Measurements from ENCODE around the gene ARL3.
A peak's percentile ranks its signal among the peaks of the same experiment; 100 is the strongest.
"Not testable (repeated sequence)": the region's sequence is repeated elsewhere in the genome, so short reads cannot be mapped to it uniquely, and the experiment has no call there.

The ARL3 gene

GRCh38 chr10:102669206-102670064, 44.8 kb downstream of the ARL3 start:
- Histone ChIP-seq H3K4me2 (ENCODE audit: insufficient read depth, low read length, poor library complexity, severe bottlenecking) (no peak overlapping the region), H3K14ac (ENCODE audit: low read length) (no peak overlapping the region), H2BK15ac (ENCODE audit: low read length) (peak overlapping the region; percentile 42), H3K4ac (ENCODE audit: low read length) (no peak overlapping the region), H3K36me3 (replicated peaks in 1 of 2; ENCODE audit: control insufficient read depth in 2 of 2, insufficient read depth in 2 of 2, low read length in 2 of 2) (no peaks in the 10 kb centered on the region), H3K4me1 (ENCODE audit: control insufficient read depth in 2 of 2, insufficient read depth in 1 of 2, low read depth in 1 of 2, low read length in 2 of 2) (peaks cover 26 to 53% of the 10 kb centered on the region in 2 donors), H2BK5ac (ENCODE audit: low read length) (no peak overlapping the region), H3K27ac (replicated peaks; ENCODE audit: low read length) (no peak overlapping the region), H2AK5ac (ENCODE audit: low read depth, low read length) (peak overlapping the region; percentile 51), H3K27me3 (ENCODE audit: control insufficient read depth in 3 of 3, insufficient read depth in 3 of 3, low read depth in 1 of 3, low read length in 3 of 3) (no peaks in the 10 kb centered on the region), H3K4me3 (ENCODE audit: low read length in 2 of 2) (no peak overlapping the region), H2AFZ (ENCODE audit: low read length) (peak overlapping the region; percentile 45), H4K8ac (ENCODE audit: low read depth, low read length) (no peak overlapping the region), H2BK120ac (ENCODE audit: low read depth, low read length) (no peak overlapping the region), H2BK12ac (ENCODE audit: low read length) (no peak overlapping the region), H3K79me1 (ENCODE audit: low read depth, low read length) (peaks cover 2% of the 10 kb centered on the region), H3K9ac (ENCODE audit: low read depth, low read length, poor library complexity) (peak overlapping the region; percentile 9), H3K18ac (ENCODE audit: low read length) (peak overlapping the region; percentile 44), H3K9me3 (replicated peaks in 1 of 2; ENCODE audit: control insufficient read depth in 2 of 2, insufficient read depth in 1 of 2, low read depth in 1 of 2, low read length in 2 of 2) (no peaks in the 10 kb centered on the region), H3K23ac (ENCODE audit: low read depth, low read length, poor library complexity) (peak overlapping the region; percentile 40), H4K91ac (ENCODE audit: low read depth, low read length, poor library complexity) (no peak overlapping the region)
- no peak for DNase-seq (ENCODE audit: low spot score)
- WGBS, 2 donors (ENCODE audit: extremely low coverage in 2 of 2, insufficient read length in 2 of 2, insufficient replicate concordance in 1 of 2): no CpG with 5 or more reads among the region's 7 CpGs

GRCh38 chr10:102668326-102669107, 45.7 kb downstream of the ARL3 start:
- peak overlapping the region; percentile 3 for H2AK5ac ChIP-seq (ENCODE audit: low read depth, low read length)
- no peak overlapping the region for H3K4ac ChIP-seq (ENCODE audit: low read length)
- peak overlapping the region; percentile 72 for H3K18ac ChIP-seq (ENCODE audit: low read length)
- peak overlapping the region; percentile 27 for H3K23ac ChIP-seq (ENCODE audit: low read depth, low read length, poor library complexity)
- H3K14ac ChIP-seq (ENCODE audit: low read length): peak overlapping the region; percentile 61
- H3K36me3 ChIP-seq (replicated peaks in 1 of 2; ENCODE audit: control insufficient read depth in 2 of 2, insufficient read depth in 2 of 2, low read length in 2 of 2): no peaks in the 10 kb centered on the region
- no peak overlapping the region for H3K27ac ChIP-seq (replicated peaks; ENCODE audit: low read length)
- H3K79me1 ChIP-seq (ENCODE audit: low read depth, low read length): peaks cover 2% of the 10 kb centered on the region
- H4K8ac ChIP-seq (ENCODE audit: low read depth, low read length): no peak overlapping the region
- H2BK15ac ChIP-seq (ENCODE audit: low read length): no peak overlapping the region
- H3K9ac ChIP-seq (ENCODE audit: low read depth, low read length, poor library complexity): peak overlapping the region; percentile 68
- DNase-seq (ENCODE audit: low spot score): no peak
- no peak overlapping the region for H4K91ac ChIP-seq (ENCODE audit: low read depth, low read length, poor library complexity)
- H2AFZ ChIP-seq (ENCODE audit: low read length): no peak overlapping the region
- H2BK5ac ChIP-seq (ENCODE audit: low read length): no peak overlapping the region
- no CpG with 5 or more reads among the region's 10 CpGs for WGBS, 2 donors (ENCODE audit: extremely low coverage in 2 of 2, insufficient read length in 2 of 2, insufficient replicate concordance in 1 of 2)
- no peaks in the 10 kb centered on the region for H3K27me3 ChIP-seq (ENCODE audit: control insufficient read depth in 3 of 3, insufficient read depth in 3 of 3, low read depth in 1 of 3, low read length in 3 of 3)
- H3K9me3 ChIP-seq (replicated peaks in 1 of 2; ENCODE audit: control insufficient read depth in 2 of 2, insufficient read depth in 1 of 2, low read depth in 1 of 2, low read length in 2 of 2): no peaks in the 10 kb centered on the region
- no peak overlapping the region for H2BK12ac ChIP-seq (ENCODE audit: low read length)
- peaks cover 18 to 50% of the 10 kb centered on the region in 2 donors for H3K4me1 ChIP-seq (ENCODE audit: control insufficient read depth in 2 of 2, insufficient read depth in 1 of 2, low read depth in 1 of 2, low read length in 2 of 2)
- no peak overlapping the region for H2BK120ac ChIP-seq (ENCODE audit: low read depth, low read length)
- no peak overlapping the region for H3K4me3 ChIP-seq (ENCODE audit: low read length in 2 of 2)
- no peak overlapping the region for H3K4me2 ChIP-seq (ENCODE audit: insufficient read depth, low read length, poor library complexity, severe bottlenecking)

DNA sequence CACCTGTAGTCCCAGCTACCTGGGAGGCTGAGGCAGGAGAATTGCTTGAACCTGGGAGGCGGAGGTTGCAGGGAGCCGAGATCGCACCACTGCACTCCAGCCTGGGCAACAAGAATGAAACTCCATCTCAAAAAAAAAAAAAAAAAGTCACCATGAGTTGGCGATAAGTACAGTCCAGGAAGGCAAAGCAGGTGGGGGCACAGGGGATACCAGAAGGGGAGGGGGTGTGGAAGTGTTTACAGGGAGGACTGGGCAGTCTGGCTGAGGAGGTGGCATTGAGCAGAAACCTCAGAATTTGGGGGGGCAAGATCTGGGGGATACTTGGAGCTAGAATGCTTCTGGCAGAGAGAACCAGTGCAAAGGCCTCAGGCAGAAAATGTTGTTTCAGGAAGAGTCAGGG, 46.8 kb downstream of the ARL3 start:
- H2BK12ac ChIP-seq (ENCODE audit: low read length); H2BK5ac ChIP-seq (ENCODE audit: low read length); H3K4ac ChIP-seq (ENCODE audit: low read length); DNase-seq (ENCODE audit: low spot score); H3K4me3 ChIP-seq (ENCODE audit: low read length in 2 of 2); H3K36me3 ChIP-seq (replicated peaks in 1 of 2; ENCODE audit: control insufficient read depth in 2 of 2, insufficient read depth in 2 of 2, low read length in 2 of 2); H2BK15ac ChIP-seq (ENCODE audit: low read length); H2BK120ac ChIP-seq (ENCODE audit: low read depth, low read length); H3K23ac ChIP-seq (ENCODE audit: low read depth, low read length, poor library complexity); H3K14ac ChIP-seq (ENCODE audit: low read length); H2AK5ac ChIP-seq (ENCODE audit: low read depth, low read length); H3K27me3 ChIP-seq (ENCODE audit: control insufficient read depth in 3 of 3, insufficient read depth in 3 of 3, low read depth in 1 of 3, low read length in 3 of 3); H3K9me3 ChIP-seq (replicated peaks in 1 of 2; ENCODE audit: control insufficient read depth in 2 of 2, insufficient read depth in 1 of 2, low read depth in 1 of 2, low read length in 2 of 2); H3K79me1 ChIP-seq (ENCODE audit: low read depth, low read length); H3K9ac ChIP-seq (ENCODE audit: low read depth, low read length, poor library complexity); H3K27ac ChIP-seq (replicated peaks; ENCODE audit: low read length); H4K91ac ChIP-seq (ENCODE audit: low read depth, low read length, poor library complexity); H4K8ac ChIP-seq (ENCODE audit: low read depth, low read length); H3K4me2 ChIP-seq (ENCODE audit: insufficient read depth, low read length, poor library complexity, severe bottlenecking): not testable (repeated sequence)
- no CpG with 5 or more reads among the region's 4 CpGs for WGBS, 2 donors (ENCODE audit: extremely low coverage in 2 of 2, insufficient read length in 2 of 2, insufficient replicate concordance in 1 of 2)
- H3K4me1 ChIP-seq (ENCODE audit: control insufficient read depth in 2 of 2, insufficient read depth in 1 of 2, low read depth in 1 of 2, low read length in 2 of 2): peaks cover 14 to 43% of the 10 kb centered on the region in 2 donors
- H2AFZ ChIP-seq (ENCODE audit: low read length): peak overlapping the region; percentile 38
- H3K18ac ChIP-seq (ENCODE audit: low read length): peak overlapping the region; percentile 59
